Activated effector memory CD4-positive, alpha-beta T cell treated with anti-CD3 and anti-CD28 coated beads, Interleukin-2, amount 50 U/mL, for 16 hours (primary cell): Measurements from ENCODE around the gene ZMIZ1.

ENCODE experiments used
- DNase-seq: peaks from one replicate; pipeline ENCODE4 v3.0.0-alpha.2; 2020

The ZMIZ1 gene

GRCh38 chr10:79178614-79179163 lies 109.9 kb downstream of the ZMIZ1 start:
- no peak for DNase-seq

- DNase-seq = no peak
These were observed 110.6 kb downstream of the ZMIZ1 start for GRCh38 chr10:79179164-79179956.

GRCh38 chr10:79179957-79180309 lies 111.2 kb downstream of the ZMIZ1 start:
- DNase-seq = no peak

GRCh38 chr10:79180414-79181221 lies 111.9 kb downstream of the ZMIZ1 start:
- DNase-seq = no peak

- no peak for DNase-seq
These were observed 112.5 kb downstream of the ZMIZ1 start for GRCh38 chr10:79181227-79181626.

- no peak for DNase-seq
These were observed 113.1 kb downstream of the ZMIZ1 start for GRCh38 chr10:79181698-79182521.

- DNase-seq = no peak
These were observed 114.2 kb downstream of the ZMIZ1 start for GRCh38 chr10:79182781-79183467.

GRCh38 chr10:79183468-79183865 lies 114.7 kb downstream of the ZMIZ1 start:
- no peak for DNase-seq

GRCh38 chr10:79184145-79184625 lies 115.4 kb downstream of the ZMIZ1 start:
- DNase-seq = no peak

GRCh38 chr10:79184657-79185056 lies 115.9 kb downstream of the ZMIZ1 start:
- DNase-seq = no peak

GRCh38 chr10:79185067-79185774 lies 116.5 kb downstream of the ZMIZ1 start:
- DNase-seq = no peak

GRCh38 chr10:79185796-79186374 lies 117.1 kb downstream of the ZMIZ1 start:
- no peak for DNase-seq

GRCh38 chr10:79186486-79187120 lies 117.8 kb downstream of the ZMIZ1 start:
- DNase-seq = no peak

- no peak for DNase-seq
These were observed 118.6 kb downstream of the ZMIZ1 start for GRCh38 chr10:79187121-79187940.

- no peak for DNase-seq
These were observed 119.6 kb downstream of the ZMIZ1 start for GRCh38 chr10:79188154-79188965.

- no peak for DNase-seq
These were observed 120.4 kb downstream of the ZMIZ1 start for GRCh38 chr10:79189181-79189580.

- DNase-seq = no peak
These were observed 121.2 kb downstream of the ZMIZ1 start for GRCh38 chr10:79189853-79190435.

- DNase-seq = no peak
These were observed 122.0 kb downstream of the ZMIZ1 start for GRCh38 chr10:79190740-79191261.
